Mesenteric fat pad (tissue), 1 donor: ENCODE data around the gene PLCD1. TPM values are rescaled to one million over a fixed set of nuclear protein-coding genes. Genes with fewer than 3 reads are reported as not detected.
"Not testable (repeated sequence)": the region's sequence is repeated elsewhere in the genome, so short reads cannot be mapped to it uniquely, and the experiment has no call there.

ENCODE experiments used
- DNase-seq: peaks from one replicate; pipeline ENCODE4 v3.0.0-alpha.2; 2020; ENCODE audit warnings: low spot score
- long read RNA-seq: library from polyadenylated mRNA; unstranded; transcript quantifications from one replicate; pipeline ENCODE4 v2.0.0, GENCODE V29; 2020
- total RNA-seq: library from RNA; stranded (reverse); fragmentation: NEBNext Ultra II Directional; extraction: Animal tissue kit (Norgen Biotek cat#: 25700); gene quantifications from one replicate; pipeline ENCODE4 v1.2.1, GENCODE V29; 2021
- donor health status: DM: yes; HTN: yes; CAD: no.

The PLCD1 gene
- total RNA-seq, result 18.5 TPM
- long read RNA-seq, transcript PLCD1-201 (15 exons, 2,769 nt), result major isoform, 15 of 41 reads
- long read RNA-seq, transcript PLCD1-204 (15 exons, 2,963 nt), result minor isoform, 9 of 41 reads
- long read RNA-seq, partial matches to known transcripts, result 14 of 41 reads
- long read RNA-seq, other reads (novel, unspliced or antisense), result 3 of 41 reads

DNA sequence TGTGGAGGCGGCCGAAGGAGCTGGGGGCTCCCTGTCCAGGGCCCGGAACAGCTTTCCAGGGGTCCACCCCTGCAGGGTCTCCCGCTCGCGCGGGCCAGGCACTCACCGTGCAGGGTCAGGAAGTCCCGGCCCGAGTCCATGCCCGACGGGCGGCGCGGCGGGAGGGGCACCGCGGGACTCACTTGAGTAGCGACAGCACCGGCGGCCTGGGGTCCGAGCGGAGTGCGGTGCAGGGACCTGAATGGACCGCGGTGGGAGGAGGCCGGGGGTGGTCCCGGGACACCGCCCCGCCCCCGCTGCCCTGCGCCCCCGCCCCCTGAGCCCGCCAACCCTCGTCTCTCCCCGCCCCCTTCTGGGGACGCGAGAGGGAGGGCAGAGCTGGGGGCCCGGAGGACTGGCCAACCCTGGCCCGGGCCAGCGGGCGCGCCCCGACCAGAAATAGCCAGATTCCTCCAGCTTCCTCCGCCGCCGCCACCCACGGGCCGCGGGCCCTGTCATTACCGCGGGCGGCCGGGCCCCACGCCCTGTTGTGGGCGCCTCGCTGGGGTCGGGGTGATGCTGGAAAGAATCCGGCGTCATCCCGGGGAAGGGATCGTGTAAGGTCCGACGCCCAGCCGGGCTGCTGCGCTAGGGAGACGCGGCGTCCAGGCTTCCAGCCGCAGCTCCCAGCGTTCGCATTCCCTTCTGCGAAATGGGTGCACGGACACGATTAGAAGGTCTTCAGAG is at the start of gene PLCD1:
TSS of gene PLCD1 (minus strand) at position 243 of the 726 bp plus-strand sequence. CDS start at position 140, 103 bp downstream.
- peak; percentile 94 for DNase-seq

DNA sequence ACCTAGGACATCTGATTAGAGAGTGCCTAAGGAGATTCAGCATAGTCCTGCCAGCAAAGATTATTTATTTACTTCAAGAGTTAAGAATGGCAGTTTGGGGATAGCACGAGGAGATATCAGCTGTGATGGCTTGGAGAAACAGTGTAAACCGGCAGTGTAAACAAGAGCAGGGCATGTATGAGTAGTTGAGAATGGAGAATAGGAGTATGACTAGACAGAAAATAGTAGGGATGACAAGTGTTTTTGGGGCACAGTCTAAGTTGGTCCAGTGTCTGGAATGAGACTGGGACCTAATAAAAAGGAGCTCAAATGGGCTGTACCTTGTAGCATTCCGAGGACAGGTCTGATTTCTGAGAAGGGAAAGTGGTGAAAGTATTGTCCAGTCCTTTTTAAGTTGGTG is 47.6 kb upstream of the PLCD1 start:
- not testable (repeated sequence) for DNase-seq

DNA sequence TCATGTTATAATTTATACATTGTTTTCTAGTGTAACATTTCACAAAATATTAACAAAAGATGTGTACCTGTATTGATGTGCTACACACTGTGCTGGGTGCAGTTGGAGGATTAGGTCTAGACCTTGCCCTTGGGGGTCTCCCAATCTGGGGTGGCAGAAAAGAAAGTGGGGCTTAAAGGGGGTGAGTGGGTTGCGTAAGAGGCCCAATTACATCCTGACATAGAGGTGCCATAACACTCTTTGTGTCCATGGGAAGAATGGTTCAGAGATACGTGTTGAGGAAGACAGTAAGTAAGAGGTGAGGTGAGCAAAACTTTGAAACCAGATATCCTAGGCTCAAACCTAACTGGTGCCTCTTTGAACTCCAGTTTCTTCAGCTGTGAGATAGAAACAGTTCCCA is 40.6 kb upstream of the PLCD1 start:
- no peak for DNase-seq

DNA sequence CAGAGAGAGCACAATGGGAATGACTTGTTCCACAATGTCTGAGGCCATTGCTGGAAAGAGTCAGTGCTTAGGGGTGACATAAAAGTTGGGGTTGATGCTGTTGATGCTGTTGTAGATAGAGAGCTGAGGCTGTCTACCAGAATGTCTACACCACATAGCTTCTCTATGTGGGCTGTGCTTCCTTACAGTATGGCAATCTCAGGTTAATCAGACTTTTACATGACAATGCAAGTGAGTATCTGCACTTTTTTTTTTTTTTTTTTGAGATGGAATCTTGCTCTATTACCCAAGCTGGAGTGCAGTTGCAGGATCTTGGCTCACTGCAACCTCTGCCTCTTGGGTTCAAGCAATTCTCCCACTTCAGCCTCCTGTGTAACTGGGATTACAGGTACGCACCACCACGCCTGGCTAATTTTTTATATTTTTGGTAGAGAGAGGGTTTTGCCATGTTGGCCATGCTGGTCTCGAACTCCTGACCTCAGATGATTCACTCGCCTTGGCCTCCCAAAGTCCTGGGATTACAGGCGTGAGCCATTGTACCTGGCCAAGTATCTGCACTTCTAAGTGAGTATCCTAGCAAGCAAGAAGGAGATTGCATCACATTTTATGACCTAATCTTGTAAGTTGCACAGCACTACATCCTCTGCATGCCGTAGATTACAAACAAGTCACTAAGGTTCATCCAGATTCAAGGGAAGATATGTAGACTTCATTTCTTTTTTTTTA is 38.2 kb upstream of the PLCD1 start:
- no peak for DNase-seq

DNA sequence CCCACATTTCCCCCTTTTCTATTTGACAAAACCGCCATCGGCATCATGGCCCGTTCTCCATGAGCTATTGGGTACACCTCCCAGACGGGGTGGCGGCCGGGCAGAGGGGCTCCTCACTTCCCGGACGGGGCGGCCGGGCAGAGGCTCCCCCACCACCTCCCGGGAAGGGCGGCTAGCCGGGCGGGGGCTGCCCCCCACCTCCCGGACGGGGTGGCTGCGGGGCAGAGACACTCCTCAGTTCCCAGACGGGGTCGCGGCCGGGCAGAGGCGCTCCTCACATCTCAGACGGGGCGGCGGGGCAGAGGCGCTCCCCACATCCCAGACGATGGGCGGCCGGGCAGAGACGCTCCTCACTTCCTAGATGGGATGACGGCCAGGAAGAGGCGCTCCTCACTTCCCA is 35.0 kb upstream of the PLCD1 start:
- not testable (repeated sequence) for DNase-seq

DNA sequence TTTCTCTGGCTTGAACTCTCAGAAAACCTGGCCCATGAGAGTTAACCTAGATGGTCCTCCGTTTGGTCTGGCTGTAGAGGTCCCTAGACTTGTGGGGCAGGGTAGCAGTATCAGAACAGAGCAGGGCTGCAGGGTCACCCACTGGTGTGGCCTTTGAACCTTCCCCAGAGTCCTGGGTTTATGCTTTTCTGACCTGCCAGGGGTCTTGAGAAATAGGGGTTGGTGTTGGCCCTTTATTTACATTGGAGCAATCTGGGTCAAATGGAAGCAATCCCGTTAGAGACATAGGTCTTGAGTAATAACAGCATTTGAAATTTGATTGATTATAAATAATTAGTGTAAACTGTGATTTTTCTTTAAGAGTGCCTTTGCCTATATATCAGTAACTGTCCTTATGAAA is 33.4 kb upstream of the PLCD1 start:
- DNase-seq, result no peak

DNA sequence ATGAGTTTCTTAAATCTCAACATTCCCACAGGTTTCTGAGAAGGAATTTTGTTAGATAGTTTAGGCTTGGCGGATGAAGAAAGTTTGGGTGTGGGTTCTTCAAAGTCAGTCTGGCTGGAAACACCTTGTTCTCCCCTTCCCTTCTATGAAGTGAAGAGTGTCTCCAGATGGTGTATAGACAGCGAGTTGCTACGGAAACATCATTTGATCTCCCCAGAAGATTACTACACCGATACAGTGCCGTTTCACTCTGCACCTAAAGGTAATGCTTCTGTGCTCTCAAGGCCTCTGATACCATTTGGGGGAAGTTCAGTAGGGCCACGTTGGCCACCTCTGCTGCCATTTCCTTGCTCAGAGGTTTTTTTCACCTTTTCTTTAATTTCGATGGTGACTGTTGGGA is 30.1 kb upstream of the PLCD1 start:
- no peak for DNase-seq

DNA sequence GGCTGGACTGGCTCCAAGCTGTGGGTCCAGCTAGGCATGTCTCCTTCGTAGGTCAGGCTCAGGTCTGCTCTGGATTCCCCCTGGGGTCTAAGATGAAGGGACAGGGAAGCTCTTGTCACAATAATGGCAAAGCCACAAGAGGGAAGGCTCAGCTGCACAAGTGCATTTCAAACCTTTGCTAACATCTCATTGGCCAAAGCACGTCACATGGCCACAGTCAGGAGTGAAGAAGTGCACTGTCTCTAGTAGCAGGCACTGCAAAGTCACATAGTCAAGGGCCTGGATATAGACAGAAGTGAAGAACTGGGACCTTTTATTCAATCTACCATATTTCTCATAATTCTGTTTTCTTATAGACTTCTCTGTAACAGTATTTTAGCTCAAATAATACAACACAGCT is 29.7 kb upstream of the PLCD1 start:
- DNase-seq, result no peak

DNA sequence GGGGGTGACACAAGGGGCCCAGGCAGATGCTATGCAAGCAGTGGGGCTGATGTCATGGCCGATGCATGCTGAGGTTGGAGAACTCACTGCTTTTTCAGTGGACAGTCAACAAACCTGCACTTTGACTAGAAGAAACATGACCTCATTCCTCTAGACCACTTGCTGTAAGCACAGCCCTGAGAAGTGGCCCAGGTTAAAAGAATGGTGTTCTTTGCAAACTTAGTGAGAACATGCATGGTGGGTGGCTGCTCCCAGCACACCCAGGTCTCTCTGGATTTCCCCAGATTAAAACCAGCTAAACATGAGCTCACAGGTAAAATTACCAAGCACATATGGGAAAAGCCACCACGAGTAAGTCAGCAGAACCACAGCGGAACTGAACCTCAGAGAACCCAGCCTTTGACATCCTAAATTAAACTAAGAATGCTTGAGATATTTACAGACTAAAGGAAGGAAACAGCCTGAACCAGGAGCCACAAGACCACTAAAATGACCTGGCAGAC is 25.1 kb upstream of the PLCD1 start:
- DNase-seq, result no peak

DNA sequence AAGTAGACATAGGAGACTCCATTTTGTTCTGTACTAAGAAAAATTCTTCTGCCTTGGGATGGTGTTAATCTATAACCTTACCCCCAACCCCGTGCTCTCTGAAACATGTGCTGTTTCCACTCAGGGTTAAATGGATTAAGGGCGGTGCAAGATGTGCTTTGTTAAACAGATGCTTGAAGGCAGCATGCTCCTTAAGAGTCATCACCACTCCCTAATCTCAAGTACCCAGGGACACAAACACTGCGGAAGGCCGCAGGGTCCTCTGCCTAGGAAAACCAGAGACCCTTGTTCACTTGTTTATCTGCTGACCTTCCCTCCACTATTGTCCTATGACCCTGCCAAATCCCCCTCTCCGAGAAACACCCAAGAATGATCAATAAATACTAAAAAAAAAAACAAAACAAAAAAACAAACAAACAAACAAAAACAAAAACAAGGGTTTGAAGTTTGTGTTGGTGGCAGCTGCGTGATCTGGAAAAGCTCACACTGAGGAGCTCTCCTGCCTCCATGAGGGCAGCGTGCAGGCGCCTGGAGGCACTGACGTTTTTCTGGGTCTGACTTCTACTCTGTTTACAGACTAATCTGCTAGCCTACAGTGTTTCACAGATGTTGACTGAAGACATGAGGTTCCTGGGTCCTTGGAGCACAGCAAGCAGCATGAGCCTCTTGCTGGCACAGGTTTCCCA is 24.5 kb upstream of the PLCD1 start:
- DNase-seq, result not testable (repeated sequence)

DNA sequence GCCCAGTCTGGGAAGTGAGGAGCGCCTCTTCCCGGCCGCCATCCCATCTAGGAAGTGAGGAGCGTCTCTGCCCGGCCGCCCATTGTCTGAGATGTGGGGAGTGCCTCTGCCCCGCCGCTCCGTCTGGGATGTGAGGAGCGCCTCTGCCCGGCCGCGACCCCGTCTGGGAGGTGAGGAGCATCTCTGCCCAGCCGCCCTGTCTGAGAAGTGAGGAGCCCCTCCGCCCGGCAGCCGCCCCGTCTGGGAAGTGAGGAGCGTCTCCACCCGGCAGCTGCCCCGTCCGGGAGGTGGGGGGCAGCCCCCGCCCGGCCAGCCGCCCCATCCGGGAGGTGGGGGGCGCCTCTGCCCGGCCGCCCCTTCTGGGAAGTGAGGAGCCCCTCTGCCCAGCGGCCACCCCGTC is 23.8 kb upstream of the PLCD1 start:
- not testable (repeated sequence) for DNase-seq

DNA sequence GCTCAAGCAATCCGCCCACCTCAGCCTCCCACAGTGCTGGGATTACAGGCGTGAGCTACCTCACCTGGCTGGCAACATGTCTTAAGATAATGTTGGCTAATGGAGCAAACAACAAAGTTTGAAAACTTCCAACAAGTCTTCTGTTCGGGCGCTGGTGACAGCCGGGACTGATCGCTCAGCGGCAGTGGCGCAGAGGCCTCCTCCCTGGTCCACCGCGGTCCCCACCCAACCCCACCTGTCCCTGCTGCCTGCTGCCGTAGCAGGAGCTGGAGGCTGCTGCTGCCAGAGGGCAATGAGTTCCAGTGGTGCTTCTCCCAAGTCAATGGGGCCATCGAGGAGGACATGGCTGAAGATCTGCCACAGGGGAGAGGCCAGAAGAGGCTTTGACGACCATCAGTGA is 21.7 kb upstream of the PLCD1 start:
- DNase-seq, result no peak

DNA sequence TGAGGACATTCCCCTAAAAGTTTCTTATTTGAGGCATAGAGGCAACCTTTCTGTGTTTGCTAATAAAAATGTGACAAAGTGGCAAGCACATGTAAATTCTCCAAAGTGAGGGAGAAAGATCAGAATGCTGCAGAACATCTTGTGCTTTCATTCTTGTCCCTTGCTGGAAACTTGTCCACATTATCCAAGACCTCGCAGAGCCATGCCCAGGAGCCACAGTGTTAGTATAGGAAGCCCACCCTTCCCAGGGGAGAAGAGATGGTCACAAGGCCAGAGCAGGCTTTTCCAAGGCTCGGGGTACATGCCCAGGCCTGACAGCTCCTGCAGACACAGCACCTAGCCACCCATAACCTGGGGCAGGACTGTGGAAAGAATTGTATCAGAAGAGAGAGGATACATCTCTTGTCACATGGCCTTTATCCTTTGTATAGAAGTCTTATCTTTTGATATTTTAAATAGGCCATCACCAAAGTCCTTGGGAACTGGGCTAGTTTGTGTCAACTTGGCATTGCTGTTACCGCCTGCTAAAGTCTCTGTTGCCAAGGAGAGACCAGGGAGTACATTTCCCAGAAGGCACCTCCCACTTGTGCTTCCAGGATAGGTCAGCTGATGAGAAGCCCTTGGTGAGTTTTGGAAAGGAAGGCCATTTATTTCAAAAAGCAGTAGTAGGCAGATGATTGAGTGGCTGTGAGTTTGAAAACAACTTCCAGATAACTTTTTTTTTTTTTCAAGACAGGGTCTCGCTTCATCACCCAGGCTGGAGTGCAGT is 20.1 kb upstream of the PLCD1 start:
- no peak for DNase-seq

DNA sequence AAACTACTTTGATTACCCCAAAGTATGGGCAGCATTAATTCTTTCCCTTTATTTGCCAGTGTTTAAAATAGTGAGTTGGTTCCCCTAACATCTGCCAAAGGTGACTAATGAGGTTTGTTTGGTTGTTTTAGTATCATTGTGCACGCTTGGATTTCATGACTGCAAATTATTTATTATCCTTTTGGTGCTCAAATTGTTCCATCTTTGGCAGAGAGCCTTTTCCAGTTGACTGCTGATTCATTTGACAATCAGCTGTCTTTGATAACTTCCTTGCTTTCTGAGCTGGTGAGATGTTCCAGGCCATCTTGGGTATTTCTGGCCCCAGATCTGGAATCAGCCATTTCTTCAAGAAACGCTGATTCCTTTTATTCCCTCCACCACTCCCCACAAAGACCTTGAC is 18.5 kb upstream of the PLCD1 start:
- DNase-seq, result no peak

DNA sequence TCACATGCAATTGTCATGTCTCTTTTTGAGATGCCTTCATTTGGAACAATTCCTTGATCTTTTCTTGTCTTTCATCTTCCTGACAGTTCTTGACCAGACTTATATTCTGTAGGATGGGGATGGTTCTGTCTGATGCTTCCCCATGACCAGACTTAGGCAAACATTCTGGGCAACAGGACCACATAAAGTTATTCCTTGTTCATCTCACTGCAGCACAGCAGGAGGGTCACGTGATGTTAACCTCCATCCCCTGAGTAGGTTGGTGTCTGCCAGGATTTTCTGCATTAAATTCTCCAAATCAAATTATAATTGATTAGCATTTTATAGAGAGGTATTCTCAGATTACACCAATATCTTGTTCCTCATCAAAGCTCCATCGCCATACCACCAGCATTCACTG is 17.4 kb upstream of the PLCD1 start:
- no peak for DNase-seq

DNA sequence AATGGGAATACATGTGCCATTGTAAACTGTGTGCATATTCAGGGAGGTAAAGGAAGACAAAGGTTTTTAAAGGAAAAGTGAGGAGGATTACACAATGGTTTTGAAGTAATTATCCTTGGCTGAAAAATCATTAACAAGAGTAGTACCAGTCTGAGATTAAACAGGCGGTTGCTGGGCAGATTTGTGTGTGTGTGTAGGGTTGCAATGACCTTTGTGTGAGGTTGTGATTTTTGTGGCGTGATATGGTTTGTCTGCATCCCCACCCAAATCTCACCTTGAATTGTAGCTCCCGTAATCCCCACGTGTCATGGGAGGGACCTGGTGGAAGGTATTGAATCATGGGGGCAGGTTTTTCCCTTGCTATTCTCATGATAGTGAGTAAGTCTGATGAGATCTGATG is 16.6 kb upstream of the PLCD1 start:
- no peak for DNase-seq

DNA sequence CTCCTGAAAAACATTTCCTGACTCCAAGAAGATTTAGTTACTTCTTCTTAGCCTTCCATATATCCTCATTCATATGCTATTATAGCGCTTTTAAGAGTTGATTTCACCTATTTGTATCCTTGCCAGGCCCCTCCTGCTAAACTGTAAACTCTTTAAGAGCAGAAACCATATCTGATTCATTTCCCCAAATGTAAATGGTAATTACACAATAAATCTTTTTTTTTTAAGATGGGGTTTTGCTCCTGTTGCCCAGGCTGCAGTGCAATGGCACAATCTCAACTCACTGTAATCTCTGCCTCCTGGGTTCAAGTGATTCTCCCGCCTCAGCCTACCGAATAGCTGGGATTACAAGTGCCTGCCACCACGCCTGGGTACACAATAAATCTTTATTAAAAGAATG is 14.0 kb upstream of the PLCD1 start:
- no peak for DNase-seq

DNA sequence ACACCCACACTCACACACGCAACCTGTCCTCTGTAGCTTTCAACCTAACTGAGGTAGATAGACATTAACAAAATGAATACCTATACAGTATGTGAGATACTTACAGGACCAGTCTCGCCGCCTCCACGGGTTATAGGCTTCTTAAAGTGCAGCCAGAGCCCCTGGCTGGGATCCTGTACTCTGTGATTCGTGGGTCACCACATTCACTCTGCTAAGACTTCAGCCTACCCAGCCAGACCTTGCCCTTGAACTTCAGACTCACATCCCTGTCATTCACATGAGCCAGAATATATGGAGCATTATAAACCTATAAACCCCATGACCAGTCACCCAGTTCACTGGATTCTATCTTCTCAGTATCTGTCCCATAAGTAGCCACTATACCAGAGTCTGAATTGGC is 11.0 kb upstream of the PLCD1 start:
- no peak for DNase-seq

DNA sequence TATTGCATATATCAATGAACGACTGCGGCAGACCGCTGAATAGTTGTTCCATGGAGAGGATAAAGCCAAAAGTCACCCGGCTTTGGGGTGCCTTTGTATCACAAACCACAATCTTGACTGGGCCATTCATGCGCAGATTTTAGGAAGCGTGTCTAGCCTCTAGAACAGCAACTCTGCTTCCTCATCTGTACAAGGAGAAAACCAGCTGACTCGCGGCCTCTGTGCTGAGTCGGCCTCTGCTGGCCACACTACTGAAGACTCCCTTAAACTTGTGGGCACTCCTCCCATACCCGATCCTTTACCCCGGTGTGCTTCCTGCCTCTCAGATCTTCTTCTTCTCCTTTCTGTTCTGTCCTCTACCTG is 10.4 kb upstream of the PLCD1 start:
- DNase-seq, result no peak

DNA sequence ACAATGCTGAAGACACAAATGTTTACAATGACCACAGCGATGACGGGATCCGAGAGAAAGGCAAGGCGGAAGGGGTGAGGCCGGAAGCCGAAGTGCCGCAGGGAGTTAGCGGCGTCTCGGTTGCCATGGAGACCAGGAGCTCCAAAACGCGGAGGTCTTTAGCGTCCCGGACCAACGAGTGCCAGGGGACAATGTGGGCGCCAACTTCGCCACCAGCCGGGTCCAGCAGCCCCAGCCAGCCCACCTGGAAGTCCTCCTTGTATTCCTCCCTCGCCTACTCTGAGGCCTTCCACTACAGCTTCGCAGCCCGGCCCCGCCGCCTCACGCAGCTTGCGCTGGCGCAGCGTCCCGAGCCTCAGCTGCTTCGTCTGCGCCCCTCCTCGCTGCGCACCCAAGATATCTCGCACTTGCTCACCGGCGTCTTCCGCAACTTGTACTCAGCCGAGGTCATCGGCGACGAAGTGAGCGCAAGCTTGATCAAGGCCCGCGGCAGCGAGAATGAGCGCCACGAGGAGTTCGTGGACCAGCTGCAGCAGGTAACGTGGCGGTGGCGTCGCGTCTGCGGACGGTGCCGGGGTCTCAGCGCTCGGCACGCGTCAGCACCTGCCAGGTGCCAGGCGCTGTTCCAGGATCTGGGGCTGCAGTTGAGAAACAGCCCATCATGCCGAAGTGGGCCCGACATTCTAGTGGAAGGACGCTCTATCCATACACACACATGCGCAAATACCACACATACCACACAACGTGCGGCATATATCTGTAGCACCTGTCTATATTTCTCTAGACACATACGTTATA is 9.9 kb upstream of the PLCD1 start, which contains the start of gene DLEC1:
TSS of gene DLEC1 (plus strand) at position 108 of the 798 bp plus-strand sequence. CDS start at position 126, 18 bp downstream.
- DNase-seq, result peak; percentile 82
